Skeletal muscle cell (primary cell): ENCODE results near the gene ZYX.
"Not testable (repeated sequence)": the region's sequence is repeated elsewhere in the genome, so short reads cannot be mapped to it uniquely, and the experiment has no call there.

Source experiments
- DNase-seq: peaks from one replicate; pipeline ENCODE4 v3.0.0-alpha.2; 2010; ENCODE audit warnings: low read depth
- H3K4me3 ChIP-seq: 2 replicates; pipeline ENCODE4 v1.5.1; 2011; ENCODE audit warnings: low read depth, mild to moderate bottlenecking, control low read depth, low read length, moderate library complexity

The ZYX gene

GRCh38 chr7:143394068-143394467, 12.9 kb downstream of the ZYX start:
- no peak for DNase-seq
- H3K4me3 ChIP-seq, result no peak overlapping the region

DNA sequence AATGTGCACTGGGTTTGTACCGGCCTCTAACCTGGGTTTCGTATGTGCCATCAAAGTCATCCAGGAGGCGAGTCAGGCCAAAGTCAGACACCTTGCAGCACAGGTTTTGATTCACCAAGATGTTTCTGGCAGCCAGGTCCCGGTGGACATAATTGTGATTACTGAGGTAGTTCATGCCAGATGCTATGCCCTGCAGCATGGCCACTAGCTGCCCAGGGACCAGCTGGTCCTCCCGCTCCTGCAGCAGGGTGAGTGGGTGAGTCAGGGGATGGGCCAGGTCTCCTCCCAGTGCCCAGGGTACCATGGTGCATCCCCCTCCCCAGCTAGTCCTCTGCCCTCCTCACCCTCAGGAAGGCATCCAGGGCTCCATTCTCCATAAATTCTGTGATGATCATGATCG, 13.6 kb downstream of the ZYX start:
- H3K4me3 ChIP-seq, result no peak overlapping the region
- DNase-seq, result no peak

- no peak overlapping the region for H3K4me3 ChIP-seq
- no peak for DNase-seq
These were observed 14.3 kb downstream of the ZYX start for GRCh38 chr7:143395187-143396149.

- H3K4me3 ChIP-seq, result no peak overlapping the region
- no peak for DNase-seq
These were observed 15.0 kb downstream of the ZYX start for GRCh38 chr7:143396182-143396581.

DNA sequence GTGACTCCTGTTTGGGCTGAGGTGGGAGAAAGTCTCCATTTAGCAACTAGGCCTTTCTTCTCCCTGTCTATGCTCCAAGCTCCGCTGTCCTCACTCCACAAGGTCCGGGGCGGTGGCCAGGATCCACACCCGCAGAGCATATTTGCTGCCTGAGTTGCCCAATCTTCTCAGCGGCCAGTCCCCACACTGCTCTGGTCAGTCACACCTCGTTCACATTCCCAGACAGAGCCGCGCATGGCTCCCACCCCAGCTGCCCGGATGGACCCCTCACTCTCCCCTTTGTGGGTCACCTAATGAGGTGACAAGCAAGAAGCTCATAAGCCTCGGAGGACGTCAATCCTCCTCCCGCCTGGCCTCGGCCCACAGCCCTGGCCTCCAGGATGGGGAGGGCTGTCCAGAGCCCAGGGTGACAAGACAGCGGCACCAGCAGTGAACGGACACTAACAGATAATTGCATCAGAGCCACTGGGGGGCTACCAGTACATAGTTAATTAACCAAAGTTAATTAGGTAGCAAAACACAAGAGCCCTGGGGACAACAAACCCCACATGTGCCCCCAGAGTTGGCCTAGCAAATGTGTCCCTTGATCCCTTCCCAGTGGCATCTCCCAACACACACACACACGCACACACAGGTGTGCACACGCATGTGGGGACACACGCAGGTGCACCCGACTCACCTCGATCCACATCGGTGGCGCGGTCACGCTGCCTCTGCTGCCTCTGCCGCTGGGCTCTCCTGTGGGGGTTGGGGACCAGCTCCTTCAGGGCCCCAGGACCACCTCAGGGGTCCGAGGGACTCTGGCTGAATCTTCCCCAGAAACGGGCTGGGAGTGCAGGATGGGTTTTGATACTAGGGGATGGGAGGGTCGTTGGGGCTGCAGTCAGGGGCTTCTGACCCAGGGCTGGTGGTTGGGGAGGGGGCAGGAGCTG, 15.7 kb downstream of the ZYX start:
- no peak for DNase-seq
- no peak overlapping the region for H3K4me3 ChIP-seq

GRCh38 chr7:143397710-143398530, 16.8 kb downstream of the ZYX start:
- no peak for DNase-seq
- no peak overlapping the region for H3K4me3 ChIP-seq

- no peak overlapping the region for H3K4me3 ChIP-seq
- DNase-seq, result no peak
These were observed 17.5 kb downstream of the ZYX start for GRCh38 chr7:143398616-143399015.

- no peak for DNase-seq
- no peak overlapping the region for H3K4me3 ChIP-seq
These were observed 18.0 kb downstream of the ZYX start for GRCh38 chr7:143399151-143399550.

- H3K4me3 ChIP-seq, result no peak overlapping the region
- DNase-seq, result no peak
These were observed 18.5 kb downstream of the ZYX start for GRCh38 chr7:143399642-143400041.

- DNase-seq, result no peak
- H3K4me3 ChIP-seq, result no peak overlapping the region
These were observed 20.1 kb downstream of the ZYX start for GRCh38 chr7:143401265-143401664.

DNA sequence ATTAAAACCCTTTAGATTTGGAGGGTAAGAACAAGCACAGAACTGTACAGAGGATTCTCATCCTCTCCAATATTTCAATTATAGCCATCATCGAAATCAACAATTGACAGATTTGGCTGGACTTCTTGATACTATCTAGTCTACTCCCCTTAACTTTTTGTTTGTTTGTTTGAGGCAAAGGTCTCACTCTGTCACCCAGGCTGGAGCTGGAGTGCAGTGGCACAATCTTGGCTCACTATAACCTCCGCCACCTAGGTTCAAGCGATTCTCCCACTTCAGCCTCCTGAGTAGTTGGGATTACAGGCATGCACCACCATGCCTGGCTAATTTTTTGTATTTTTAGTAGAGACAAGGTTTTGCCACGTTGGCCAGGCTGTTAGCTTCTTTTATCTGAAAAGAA, 21.1 kb downstream of the ZYX start:
- H3K4me3 ChIP-seq, DNase-seq: not testable (repeated sequence)

- H3K4me3 ChIP-seq, result no peak overlapping the region
- DNase-seq, result no peak
These were observed 24.2 kb downstream of the ZYX start for GRCh38 chr7:143405173-143406001.

DNA sequence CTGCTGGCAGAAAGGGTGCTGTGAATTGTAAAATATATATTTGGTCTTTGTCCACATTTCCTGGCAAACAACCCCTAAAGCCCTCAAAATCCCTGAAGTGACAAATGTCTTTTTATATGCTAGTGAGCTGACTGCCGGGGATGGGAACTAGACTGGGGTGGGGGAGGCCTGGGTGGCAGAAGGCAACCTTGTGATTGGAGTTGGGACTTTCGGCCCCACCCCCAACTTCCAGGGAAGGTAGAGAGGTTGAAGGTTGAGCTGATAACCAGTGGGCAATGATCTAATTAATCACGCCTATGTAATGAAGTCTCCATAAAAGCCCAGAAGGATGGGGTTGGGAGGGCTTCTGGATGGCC, 24.8 kb downstream of the ZYX start:
- no peak for DNase-seq

GRCh38 chr7:143407287-143408251, 26.4 kb downstream of the ZYX start:
- no peak for DNase-seq
- H3K4me3 ChIP-seq, result no peak overlapping the region

More for the DNA sequence above, 24.8 kb downstream of the ZYX start:
- no peak overlapping the region for H3K4me3 ChIP-seq

DNA sequence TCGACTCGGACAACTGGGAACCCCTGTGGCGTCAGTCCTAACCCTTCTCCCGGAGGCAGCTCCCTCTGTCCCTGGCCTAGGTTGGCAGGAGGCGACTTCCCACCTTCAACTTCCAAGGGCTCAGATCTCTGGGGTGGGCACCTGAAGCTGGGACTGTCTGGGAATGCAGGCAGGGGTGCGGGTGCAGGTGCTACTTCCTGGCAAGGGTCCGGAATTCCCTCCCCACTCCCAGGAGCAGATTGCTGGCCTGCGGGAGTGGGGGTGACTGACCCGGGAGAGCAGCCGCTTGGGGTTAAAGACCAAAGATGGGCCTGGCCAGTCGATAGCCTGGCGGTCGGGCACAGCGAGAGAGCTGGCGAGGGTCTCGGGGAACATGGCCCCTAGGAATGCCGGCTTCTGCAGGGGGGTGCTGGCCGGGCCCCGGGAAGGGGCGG, 27.1 kb downstream of the ZYX start:
- no peak overlapping the region for H3K4me3 ChIP-seq
- DNase-seq, result no peak

DNA sequence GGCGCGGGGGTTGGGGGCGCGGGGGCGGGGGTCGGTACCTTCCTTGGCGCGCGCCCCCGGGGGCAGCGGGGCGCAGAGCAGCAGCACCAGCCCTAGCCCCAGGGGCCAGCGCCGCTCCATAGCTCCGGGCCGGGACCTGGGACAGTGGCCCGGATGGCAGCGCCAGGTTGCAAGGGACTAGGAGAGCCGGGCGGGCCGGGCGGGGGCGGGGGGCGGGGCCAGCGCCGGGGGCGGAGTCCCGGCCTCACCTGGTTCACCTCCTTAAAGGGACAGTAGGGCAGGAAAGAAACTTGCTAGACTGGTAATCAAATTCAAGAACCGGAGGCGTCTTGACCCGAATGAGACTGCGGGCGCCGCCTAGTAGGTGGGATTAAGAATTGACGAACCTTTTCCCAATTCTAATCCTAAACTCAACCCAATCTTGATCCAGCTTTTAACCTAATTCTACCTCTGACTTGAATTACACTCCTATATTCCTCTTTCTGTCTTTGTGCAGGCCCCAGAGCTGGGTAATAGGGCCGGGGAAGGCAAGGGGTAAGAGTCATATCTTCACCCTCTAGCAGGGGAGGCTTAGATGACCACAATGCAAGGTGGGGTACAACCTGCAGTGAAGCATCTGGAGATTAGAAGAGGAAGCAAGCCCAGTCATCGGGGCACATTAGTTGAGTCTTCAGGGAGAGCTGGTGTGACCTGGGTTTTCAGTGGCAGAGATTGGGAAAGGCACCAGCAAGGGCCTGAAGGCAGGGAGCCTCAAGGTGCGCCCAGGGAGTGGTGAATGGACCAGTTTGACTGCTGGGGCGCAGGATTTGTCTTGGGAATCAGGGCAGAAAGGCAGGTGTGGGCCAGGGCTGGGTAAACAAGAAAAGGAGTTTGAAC, 27.8 kb downstream of the ZYX start, which contains the start of gene EPHA1:
TSS of gene EPHA1 (minus strand) at position 171 of the 876 bp plus-strand sequence. CDS start at position 120, 51 bp downstream.
- no peak for DNase-seq
- no peak within 1 kb of the TSS for H3K4me3 ChIP-seq
